Neural cell (in vitro differentiated cells): ENCODE measurements around the gene HHIPL2. TPM values are rescaled to one million over a fixed set of nuclear protein-coding genes. Genes with fewer than 3 reads are reported as not detected.

Experiments used
- H2AFZ ChIP-seq: fragments of 200-600, 300-800 bp; sonication (generic), shearing (Covaris generic); 2 replicates; pipeline ENCODE4 v1.6.0; 2014; ENCODE audit warnings: low read depth, mild to moderate bottlenecking, antibody characterized with exemption, low read length, moderate library complexity
- H3F3A ChIP-seq: fragments of 200-600 bp; shearing (Covaris generic); 2 replicates; pipeline ENCODE4 v1.6.1; 2016; ENCODE audit warnings: mild to moderate bottlenecking, moderate library complexity, mixed read lengths, antibody characterized with exemption, low read length; ENCODE audit not compliant: insufficient read depth, poor library complexity, severe bottlenecking
- H3K27ac ChIP-seq: fragments of 200-600, 300-800 bp; sonication (generic), shearing (Covaris generic); 2 replicates; pipeline ENCODE4 v1.5.1; 2014; ENCODE audit warnings: mild to moderate bottlenecking, low read length, moderate library complexity
- H3K27me3 ChIP-seq: fragments of 300-800, 200-600 bp; sonication (generic), shearing (Covaris generic); 2 replicates; pipeline ENCODE4 v1.6.0; 2014; ENCODE audit warnings: mild to moderate bottlenecking, low read depth, low read length, moderate library complexity; ENCODE audit not compliant: insufficient read depth
- H3K36me3 ChIP-seq: fragments of 300-800, 200-600 bp; sonication (generic), shearing (Covaris generic); 2 replicates; pipeline ENCODE4 v1.5.1; 2014; ENCODE audit warnings: mild to moderate bottlenecking, antibody characterized with exemption, low read length, moderate library complexity; ENCODE audit not compliant: insufficient read depth
- H3K4me2 ChIP-seq: fragments of 300-800, 200-600 bp; sonication (generic), shearing (Covaris generic); 2 replicates; pipeline ENCODE4 v1.6.0; 2014; ENCODE audit warnings: mild to moderate bottlenecking, low read length
- H3K4me3 ChIP-seq: fragments of 300-800, 200-600 bp; sonication (generic), shearing (Covaris generic); 2 replicates; pipeline ENCODE4 v1.5.1; 2014; ENCODE audit warnings: mild to moderate bottlenecking, low read length, moderate library complexity
- H3K79me2 ChIP-seq: fragments of 200-600 bp; shearing (Covaris generic); replicated peaks from 2 replicates; pipeline ENCODE4 v1.6.0; 2014; ENCODE audit warnings: mild to moderate bottlenecking, low read length, moderate library complexity; ENCODE audit not compliant: insufficient read depth
- H3K9ac ChIP-seq: fragments of 300-800, 200-600 bp; sonication (generic), shearing (Covaris generic); 2 replicates; pipeline ENCODE4 v1.6.1; 2016; ENCODE audit warnings: mild to moderate bottlenecking, low read length, mixed read lengths
- H3K9me2 ChIP-seq: fragments of 200-600 bp; shearing (Covaris generic); 2 replicates; pipeline ENCODE4 v1.6.1; 2016; ENCODE audit warnings: mild to moderate bottlenecking, low read length, mixed read lengths; ENCODE audit not compliant: insufficient read depth
- H3K9me3 ChIP-seq: fragments of 200-600, 300-800 bp; sonication (generic), shearing (Covaris generic); 2 replicates; pipeline ENCODE4 v1.6.1; 2016; ENCODE audit warnings: mild to moderate bottlenecking, mixed run types, low read length, moderate library complexity, mixed read lengths
- H4K20me1 ChIP-seq: fragments of 200-600 bp; shearing (Covaris generic); 2 replicates; pipeline ENCODE4 v1.6.1; 2016; ENCODE audit warnings: mild to moderate bottlenecking, mixed run types; ENCODE audit not compliant: insufficient read depth
- EP300 ChIP-seq: fragments of 450-650 bp; conservative IDR thresholded peaks from 2 replicates; pipeline ENCODE4 v1.6.1; 2014; ENCODE audit warnings: antibody characterized with exemption, mild to moderate bottlenecking, moderate library complexity; ENCODE audit not compliant: poor library complexity, severe bottlenecking
- EZH2 ChIP-seq: fragments of 200-600, 300-800 bp; shearing (Covaris generic), sonication (generic); IDR thresholded peaks from 2 replicates; pipeline ENCODE4 v1.6.1; 2014; ENCODE audit warnings: antibody characterized with exemption, low read length, borderline replicate concordance, mild to moderate bottlenecking; ENCODE audit not compliant: insufficient read depth, poor library complexity, severe bottlenecking
- MXI1 ChIP-seq: fragments of 450-650 bp; conservative IDR thresholded peaks from 2 replicates; pipeline ENCODE4 v1.6.1; 2014; ENCODE audit warnings: antibody characterized with exemption, mild to moderate bottlenecking; ENCODE audit not compliant: poor library complexity, severe bottlenecking
- POLR2AphosphoS5 ChIP-seq: IDR thresholded peaks from 2 replicates; pipeline ENCODE4 v1.6.1; 2012
- RAD21 ChIP-seq: fragments of 450-650 bp; conservative IDR thresholded peaks from 2 replicates; pipeline ENCODE4 v1.6.1; 2014; ENCODE audit warnings: antibody characterized with exemption, mild to moderate bottlenecking, moderate library complexity
- SMC3 ChIP-seq: fragments of 450-650 bp; conservative IDR thresholded peaks from 2 replicates; pipeline ENCODE4 v1.6.1; 2014; ENCODE audit warnings: antibody characterized with exemption, mild to moderate bottlenecking, moderate library complexity; ENCODE audit not compliant: poor library complexity
- TAF1 ChIP-seq: IDR thresholded peaks from 2 replicates; pipeline ENCODE4 v1.6.1; 2012; ENCODE audit warnings: low read depth
- polyA plus RNA-seq: library from polyadenylated mRNA; depleted of rRNA; stranded (reverse); fragments of >200 nt; gene quantifications from 2 replicates; pipeline ENCODE4 v1.2.3, GENCODE V29; 2014
- TF ChIP-seq, protein P1 (sequence below): fragments of 450-650 bp; IDR thresholded peaks from 2 replicates; pipeline ENCODE4 v1.5.1; 2014; ENCODE audit warnings: antibody characterized with exemption, mild to moderate bottlenecking, moderate library complexity; ENCODE audit not compliant: poor library complexity, severe bottlenecking
- TF ChIP-seq, protein P2 (sequence below): IDR thresholded peaks from 2 replicates; pipeline ENCODE4 v1.6.1; 2012; ENCODE audit warnings: borderline replicate concordance

Gene HHIPL2
- polyA plus RNA-seq, 1 donor from 2014 or later: 0.36 TPM

DNA sequence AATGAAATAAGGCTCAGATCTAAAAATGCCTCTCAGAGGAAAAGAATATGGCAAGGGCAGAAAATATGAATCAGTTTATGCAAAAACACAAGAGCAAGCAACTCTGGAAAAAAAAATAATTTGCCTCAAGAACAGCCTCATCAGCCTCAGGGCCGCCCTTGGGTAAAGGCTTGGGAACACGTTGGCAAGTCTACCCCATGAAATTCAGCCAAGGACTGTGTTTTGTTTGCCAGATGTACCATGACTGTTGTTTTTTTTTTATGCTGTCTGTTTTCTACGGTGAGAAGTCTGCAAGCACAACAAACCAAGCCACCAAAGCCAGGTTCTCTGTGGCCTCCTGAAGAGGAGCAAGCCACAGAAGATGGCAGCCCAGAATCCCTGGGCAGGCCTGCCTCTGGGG lies 18.0 kb downstream of the HHIPL2 start:
- Histone ChIP-seq H3K79me2 (no peaks in the 10 kb centered on the region), H2AFZ (no peak overlapping the region), H3F3A (no peaks in the 10 kb centered on the region), H3K27me3 (no peaks in the 10 kb centered on the region), H3K9me3 (no peaks in the 10 kb centered on the region), H3K4me2 (no peak overlapping the region), H3K27ac (no peak overlapping the region), H3K36me3 (no peaks in the 10 kb centered on the region), H3K9me2 (no peaks in the 10 kb centered on the region), H3K9ac (no peak overlapping the region), H4K20me1 (no peaks in the 10 kb centered on the region), H3K4me3 (no peak overlapping the region)
- no peak for TF ChIP-seq MXI1
- no peak for TF ChIP-seq EZH2
- no peak for TF ChIP-seq POLR2AphosphoS5
- no peak for TF ChIP-seq RAD21
- no peak for TF ChIP-seq SMC3
- no peak for TF ChIP-seq TAF1
- TF ChIP-seq, protein P1, sequence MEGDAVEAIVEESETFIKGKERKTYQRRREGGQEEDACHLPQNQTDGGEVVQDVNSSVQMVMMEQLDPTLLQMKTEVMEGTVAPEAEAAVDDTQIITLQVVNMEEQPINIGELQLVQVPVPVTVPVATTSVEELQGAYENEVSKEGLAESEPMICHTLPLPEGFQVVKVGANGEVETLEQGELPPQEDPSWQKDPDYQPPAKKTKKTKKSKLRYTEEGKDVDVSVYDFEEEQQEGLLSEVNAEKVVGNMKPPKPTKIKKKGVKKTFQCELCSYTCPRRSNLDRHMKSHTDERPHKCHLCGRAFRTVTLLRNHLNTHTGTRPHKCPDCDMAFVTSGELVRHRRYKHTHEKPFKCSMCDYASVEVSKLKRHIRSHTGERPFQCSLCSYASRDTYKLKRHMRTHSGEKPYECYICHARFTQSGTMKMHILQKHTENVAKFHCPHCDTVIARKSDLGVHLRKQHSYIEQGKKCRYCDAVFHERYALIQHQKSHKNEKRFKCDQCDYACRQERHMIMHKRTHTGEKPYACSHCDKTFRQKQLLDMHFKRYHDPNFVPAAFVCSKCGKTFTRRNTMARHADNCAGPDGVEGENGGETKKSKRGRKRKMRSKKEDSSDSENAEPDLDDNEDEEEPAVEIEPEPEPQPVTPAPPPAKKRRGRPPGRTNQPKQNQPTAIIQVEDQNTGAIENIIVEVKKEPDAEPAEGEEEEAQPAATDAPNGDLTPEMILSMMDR: no peak
- no peak for TF ChIP-seq EP300

DNA sequence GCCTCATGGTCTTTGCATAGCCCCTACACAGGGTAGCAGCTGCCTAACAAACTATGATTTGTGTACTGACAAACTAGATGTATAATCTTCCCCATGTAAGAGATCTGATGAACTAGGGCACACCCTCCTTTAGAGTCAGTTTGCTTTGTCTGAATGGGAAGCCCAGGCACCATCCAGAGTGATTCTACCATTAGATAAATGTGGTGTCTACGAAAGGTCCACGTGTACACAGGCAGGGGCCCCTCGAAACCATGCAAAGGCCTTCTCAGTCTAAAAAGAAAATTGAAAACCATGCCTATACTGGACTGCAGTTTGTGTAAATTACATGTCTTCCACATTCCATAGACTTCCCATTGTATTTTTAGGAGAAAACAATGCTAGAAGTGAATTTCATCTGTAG lies 18.7 kb downstream of the HHIPL2 start:
- Histone ChIP-seq H3K4me3 (no peak overlapping the region), H3F3A (no peaks in the 10 kb centered on the region), H3K79me2 (no peaks in the 10 kb centered on the region), H3K27ac (no peak overlapping the region), H3K4me2 (no peak overlapping the region), H3K9me2 (no peaks in the 10 kb centered on the region), H3K27me3 (no peaks in the 10 kb centered on the region), H2AFZ (no peak overlapping the region), H3K36me3 (no peaks in the 10 kb centered on the region), H4K20me1 (no peaks in the 10 kb centered on the region), H3K9ac (no peak overlapping the region), H3K9me3 (no peaks in the 10 kb centered on the region)
- TF ChIP-seq TAF1: no peak
- no peak for TF ChIP-seq SMC3
- no peak for TF ChIP-seq EP300
- TF ChIP-seq, protein P1: no peak
- no peak for TF ChIP-seq RAD21
- no peak for TF ChIP-seq MXI1
- no peak for TF ChIP-seq EZH2
- no peak for TF ChIP-seq POLR2AphosphoS5
- TF ChIP-seq, protein P2, sequence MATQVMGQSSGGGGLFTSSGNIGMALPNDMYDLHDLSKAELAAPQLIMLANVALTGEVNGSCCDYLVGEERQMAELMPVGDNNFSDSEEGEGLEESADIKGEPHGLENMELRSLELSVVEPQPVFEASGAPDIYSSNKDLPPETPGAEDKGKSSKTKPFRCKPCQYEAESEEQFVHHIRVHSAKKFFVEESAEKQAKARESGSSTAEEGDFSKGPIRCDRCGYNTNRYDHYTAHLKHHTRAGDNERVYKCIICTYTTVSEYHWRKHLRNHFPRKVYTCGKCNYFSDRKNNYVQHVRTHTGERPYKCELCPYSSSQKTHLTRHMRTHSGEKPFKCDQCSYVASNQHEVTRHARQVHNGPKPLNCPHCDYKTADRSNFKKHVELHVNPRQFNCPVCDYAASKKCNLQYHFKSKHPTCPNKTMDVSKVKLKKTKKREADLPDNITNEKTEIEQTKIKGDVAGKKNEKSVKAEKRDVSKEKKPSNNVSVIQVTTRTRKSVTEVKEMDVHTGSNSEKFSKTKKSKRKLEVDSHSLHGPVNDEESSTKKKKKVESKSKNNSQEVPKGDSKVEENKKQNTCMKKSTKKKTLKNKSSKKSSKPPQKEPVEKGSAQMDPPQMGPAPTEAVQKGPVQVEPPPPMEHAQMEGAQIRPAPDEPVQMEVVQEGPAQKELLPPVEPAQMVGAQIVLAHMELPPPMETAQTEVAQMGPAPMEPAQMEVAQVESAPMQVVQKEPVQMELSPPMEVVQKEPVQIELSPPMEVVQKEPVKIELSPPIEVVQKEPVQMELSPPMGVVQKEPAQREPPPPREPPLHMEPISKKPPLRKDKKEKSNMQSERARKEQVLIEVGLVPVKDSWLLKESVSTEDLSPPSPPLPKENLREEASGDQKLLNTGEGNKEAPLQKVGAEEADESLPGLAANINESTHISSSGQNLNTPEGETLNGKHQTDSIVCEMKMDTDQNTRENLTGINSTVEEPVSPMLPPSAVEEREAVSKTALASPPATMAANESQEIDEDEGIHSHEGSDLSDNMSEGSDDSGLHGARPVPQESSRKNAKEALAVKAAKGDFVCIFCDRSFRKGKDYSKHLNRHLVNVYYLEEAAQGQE: no peak
